Peyer's patch (tissue), 4 donors: ENCODE measurements around the gene MMAB. TPM values are rescaled to one million over a fixed set of nuclear protein-coding genes. Genes with fewer than 3 reads are reported as not detected.

ENCODE experiments used
- DNase-seq, 3 donors: peaks; one replicate each; pipeline ENCODE4 v3.0.0-alpha.2; 2017 to 2019
- H3K27ac ChIP-seq, 4 donors: fragments of 200-600 bp; sonication (generic); one replicate each; pipeline ENCODE4 v1.5.1; 2016 to 2019
- H3K27me3 ChIP-seq, 2 donors: fragments of 200-600 bp; sonication (generic); one replicate each; pipeline ENCODE4 v1.5.1; 2019
- H3K36me3 ChIP-seq, 3 donors: fragments of 200-600 bp; sonication (generic); one replicate each; pipeline ENCODE4 v1.5.1; 2016 to 2019
- H3K4me1 ChIP-seq, 4 donors: fragments of 200-600 bp; sonication (generic); one replicate each; pipeline ENCODE4 v1.5.1; 2016 to 2019
- H3K4me3 ChIP-seq, 4 donors: fragments of 200-600 bp; sonication (generic); 1 replicate in 3 of 4; 2 replicates in 1 of 4; pipeline ENCODE4 v1.5.1; 2016 to 2019; ENCODE audit warnings: mild to moderate bottlenecking in 1 of 4
- H3K9me3 ChIP-seq, 4 donors: fragments of 200-600 bp; sonication (generic); one replicate each; pipeline ENCODE4 v1.5.1; 2016 to 2019; ENCODE audit warnings: mild to moderate bottlenecking in 1 of 4
- POLR2A ChIP-seq, 2 donors: fragments of 450-650 bp; IDR thresholded peaks; one replicate each; pipeline ENCODE4 v1.5.1; 2017; ENCODE audit warnings: antibody characterized with exemption in 2 of 2, mild to moderate bottlenecking in 2 of 2, moderate library complexity in 2 of 2
- total RNA-seq, 4 donors: library from RNA; depleted of rRNA; stranded (reverse); fragments of >200 nt; gene quantifications; one replicate each; pipeline ENCODE4 v1.1.0, GENCODE V29; 2016
- TF ChIP-seq, protein P1 (sequence below), 6 experiments: fragments of 450-650 bp in 4 of 6; fragments of 200-600 bp in 2 of 6; sonication (generic) in 1 of 6; IDR thresholded peaks; one replicate each; pipeline ENCODE4 v1.5.1; 2017 to 2019; ENCODE audit warnings: antibody characterized with exemption in 6 of 6, mild to moderate bottlenecking in 3 of 6, moderate library complexity in 1 of 6

The MMAB gene
- total RNA-seq, 4 donors from 2014 or later = 30.8 to 41.4 (median 32.1) TPM

DNA sequence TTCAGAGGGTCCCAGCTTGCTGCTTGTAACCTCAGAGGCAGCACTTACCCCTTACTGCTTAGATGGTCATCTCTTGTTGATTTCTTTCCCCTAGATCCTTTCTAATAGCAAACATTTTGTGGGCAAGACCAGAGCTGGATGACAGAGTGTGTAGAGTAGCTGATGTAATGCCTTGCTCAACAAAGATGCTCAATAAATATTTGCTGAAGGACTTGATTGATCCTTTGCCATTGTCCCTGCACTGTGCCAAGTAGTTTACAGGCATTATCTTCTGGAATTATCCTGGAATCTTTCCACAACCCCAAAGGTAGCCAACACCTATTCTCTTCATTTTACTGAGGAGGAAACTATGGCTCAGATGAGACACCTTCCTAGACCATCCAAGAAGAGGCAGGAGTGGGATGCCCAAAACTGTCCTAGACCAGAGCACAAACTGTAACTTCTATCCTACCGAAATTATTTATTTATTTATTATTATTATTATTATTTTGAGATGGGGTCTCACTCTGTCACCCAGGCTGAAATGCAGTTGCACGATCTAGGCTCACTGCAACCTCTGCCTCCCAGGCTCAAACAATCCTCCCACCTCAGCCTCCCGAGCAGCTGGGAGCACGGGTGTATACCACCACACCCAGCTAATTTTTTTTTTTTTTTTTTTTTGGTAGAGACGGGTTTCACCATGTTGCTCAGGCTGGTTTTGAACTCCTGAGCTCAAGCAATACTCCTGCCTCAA lies 1.4 kb downstream of the MMAB start:
- peaks cover 0 to 43% (median 0%) of the 10 kb centered on the region in 3 donors for H3K36me3 ChIP-seq
- H3K27ac ChIP-seq = no peak overlapping the region
- H3K4me1 ChIP-seq = peaks cover 0 to 15% (median 3%) of the 10 kb centered on the region in 4 donors
- H3K9me3 ChIP-seq = no peaks in the 10 kb centered on the region
- H3K4me3 ChIP-seq = no peak overlapping the region
- H3K27me3 ChIP-seq = no peaks in the 10 kb centered on the region
- DNase-seq = no peak
- TF ChIP-seq, protein P1, sequence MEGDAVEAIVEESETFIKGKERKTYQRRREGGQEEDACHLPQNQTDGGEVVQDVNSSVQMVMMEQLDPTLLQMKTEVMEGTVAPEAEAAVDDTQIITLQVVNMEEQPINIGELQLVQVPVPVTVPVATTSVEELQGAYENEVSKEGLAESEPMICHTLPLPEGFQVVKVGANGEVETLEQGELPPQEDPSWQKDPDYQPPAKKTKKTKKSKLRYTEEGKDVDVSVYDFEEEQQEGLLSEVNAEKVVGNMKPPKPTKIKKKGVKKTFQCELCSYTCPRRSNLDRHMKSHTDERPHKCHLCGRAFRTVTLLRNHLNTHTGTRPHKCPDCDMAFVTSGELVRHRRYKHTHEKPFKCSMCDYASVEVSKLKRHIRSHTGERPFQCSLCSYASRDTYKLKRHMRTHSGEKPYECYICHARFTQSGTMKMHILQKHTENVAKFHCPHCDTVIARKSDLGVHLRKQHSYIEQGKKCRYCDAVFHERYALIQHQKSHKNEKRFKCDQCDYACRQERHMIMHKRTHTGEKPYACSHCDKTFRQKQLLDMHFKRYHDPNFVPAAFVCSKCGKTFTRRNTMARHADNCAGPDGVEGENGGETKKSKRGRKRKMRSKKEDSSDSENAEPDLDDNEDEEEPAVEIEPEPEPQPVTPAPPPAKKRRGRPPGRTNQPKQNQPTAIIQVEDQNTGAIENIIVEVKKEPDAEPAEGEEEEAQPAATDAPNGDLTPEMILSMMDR (IDR thresholded peaks at IDR 0.05) = no peak
- TF ChIP-seq POLR2A (IDR thresholded peaks at IDR 0.05) = no peak

DNA sequence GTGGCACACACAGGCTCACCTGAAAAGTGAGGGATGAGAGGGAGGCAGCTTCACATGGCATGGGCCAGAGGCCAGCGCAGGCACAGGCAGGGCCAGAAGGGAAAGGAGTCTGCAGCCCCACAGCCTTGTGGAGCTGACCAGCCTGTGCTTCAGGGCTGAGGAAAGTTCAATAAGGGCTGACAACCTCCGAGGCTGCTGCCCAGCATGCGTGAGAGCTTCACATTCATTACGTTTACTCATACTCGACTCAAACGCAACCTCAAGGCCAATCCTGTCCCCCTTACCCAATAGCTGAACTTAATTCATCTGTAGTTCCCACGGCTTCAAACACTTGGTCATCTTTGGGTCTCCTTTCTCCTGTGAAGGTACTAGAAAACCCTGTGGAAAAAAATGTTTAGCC lies 4.8 kb downstream of the MMAB start:
- Histone ChIP-seq H3K27me3 (no peaks in the 10 kb centered on the region), H3K4me3 (no peak overlapping the region), H3K36me3 (peaks cover 0 to 65% (median 0%) of the 10 kb centered on the region in 3 donors), H3K9me3 (no peaks in the 10 kb centered on the region), H3K27ac (no peak overlapping the region), H3K4me1 (peaks cover 0 to 5% (median 0%) of the 10 kb centered on the region in 4 donors)
- DNase-seq = no peak
- TF ChIP-seq POLR2A (IDR thresholded peaks at IDR 0.05) = no peak
- TF ChIP-seq, protein P1 (IDR thresholded peaks at IDR 0.05) = no peak

DNA sequence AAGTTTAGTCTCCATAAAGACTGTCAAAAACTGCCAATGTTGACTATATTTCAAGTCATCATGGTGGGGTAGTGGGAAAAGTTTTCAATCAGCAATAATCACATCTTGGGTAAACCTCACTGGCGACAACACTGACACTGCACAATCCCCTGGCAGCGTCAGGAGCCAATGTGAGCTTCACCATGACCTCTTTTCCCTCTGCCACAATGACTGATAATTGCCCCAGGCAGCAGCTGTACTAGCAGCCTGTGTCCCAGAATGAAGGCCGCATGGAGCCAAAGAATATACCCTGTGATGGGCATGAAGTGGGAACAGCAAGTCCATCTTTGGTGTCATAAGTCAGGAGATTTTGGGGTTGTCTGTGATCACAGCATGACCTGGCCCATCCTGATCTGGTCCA lies 5.3 kb downstream of the MMAB start:
- H3K4me3 ChIP-seq = no peak overlapping the region
- no peak for DNase-seq
- TF ChIP-seq, protein P1 (IDR thresholded peaks at IDR 0.05) = no peak
- TF ChIP-seq POLR2A (IDR thresholded peaks at IDR 0.05) = no peak
- H3K27me3 ChIP-seq = no peaks in the 10 kb centered on the region
- H3K9me3 ChIP-seq = no peaks in the 10 kb centered on the region
- H3K4me1 ChIP-seq = peaks cover 0 to 5% (median 0%) of the 10 kb centered on the region in 4 donors
- H3K36me3 ChIP-seq = peaks cover 0 to 69% (median 0%) of the 10 kb centered on the region in 3 donors
- H3K27ac ChIP-seq = no peak overlapping the region

DNA sequence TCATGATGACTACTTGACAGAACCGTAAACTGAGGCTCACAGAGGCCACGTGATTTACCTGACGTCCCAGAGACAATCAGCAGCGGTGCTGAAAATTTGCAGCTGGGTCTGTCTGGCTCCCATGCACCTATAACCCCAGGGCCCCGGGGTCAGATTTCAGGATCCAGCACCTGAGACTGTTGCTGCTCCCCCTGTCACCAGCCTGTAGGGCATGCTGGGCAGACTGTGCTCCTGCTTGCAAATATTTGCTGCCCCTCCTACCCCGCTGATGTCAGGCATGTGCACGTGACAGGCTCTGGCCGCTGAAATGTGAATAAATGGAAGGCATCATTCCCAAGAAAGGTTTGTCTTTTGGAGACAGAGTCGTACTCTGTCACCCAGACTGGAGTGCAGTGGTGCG lies 6.0 kb downstream of the MMAB start:
- Histone ChIP-seq H3K4me3 (no peak overlapping the region), H3K36me3 (peaks cover 0 to 75% (median 0%) of the 10 kb centered on the region in 3 donors), H3K27ac (no peak overlapping the region), H3K4me1 (no peaks in the 10 kb centered on the region), H3K9me3 (peaks cover 0 to 6% (median 0%) of the 10 kb centered on the region in 4 donors), H3K27me3 (no peaks in the 10 kb centered on the region)
- TF ChIP-seq POLR2A (IDR thresholded peaks at IDR 0.05) = no peak
- TF ChIP-seq, protein P1 (IDR thresholded peaks at IDR 0.05) = no peak
- DNase-seq = no peak

DNA sequence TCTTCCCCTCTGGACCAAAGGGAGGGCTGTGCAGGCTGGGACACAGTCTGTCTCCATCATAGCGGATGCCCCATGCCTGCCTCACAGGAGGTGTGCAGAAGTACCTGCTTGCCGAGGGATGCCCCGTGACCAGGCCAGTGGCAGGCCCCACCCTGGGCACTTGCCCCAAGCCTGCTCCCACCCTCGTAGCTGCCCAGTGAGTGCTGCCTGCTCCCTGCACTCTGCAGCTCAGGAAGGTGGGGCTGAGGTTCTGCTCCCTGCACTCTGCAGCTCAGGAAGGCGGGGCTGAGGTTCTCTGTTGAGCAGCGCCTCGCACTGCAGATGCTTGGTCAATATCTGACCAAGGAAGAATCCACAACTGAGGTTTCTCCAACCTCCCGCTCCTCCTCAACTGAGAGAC lies 6.9 kb downstream of the MMAB start:
- no peaks in the 10 kb centered on the region for H3K27me3 ChIP-seq
- peaks cover 0 to 84% (median 0%) of the 10 kb centered on the region in 3 donors for H3K36me3 ChIP-seq
- no peaks in the 10 kb centered on the region for H3K4me1 ChIP-seq
- peaks cover 0 to 7% (median 0%) of the 10 kb centered on the region in 4 donors for H3K9me3 ChIP-seq
- H3K4me3 ChIP-seq = no peak overlapping the region
- TF ChIP-seq, protein P1 (IDR thresholded peaks at IDR 0.05) = no peak
- TF ChIP-seq POLR2A (IDR thresholded peaks at IDR 0.05) = no peak
- no peak for DNase-seq
- H3K27ac ChIP-seq = no peak overlapping the region
